LHCN-M2 (cell line): ENCODE data around the gene XRCC4. TPM values are rescaled to one million over a fixed set of nuclear protein-coding genes. Genes with fewer than 3 reads are reported as not detected.

Experiments used
- DNase-seq: peaks from one replicate; pipeline ENCODE4 v3.0.0-alpha.2; 2012; ENCODE audit warnings: low read depth
- total RNA-seq: library from RNA; depleted of rRNA; stranded (reverse); fragments of >200 nt; gene quantifications from 2 replicates; pipeline ENCODE4 v1.2.3, GENCODE V29; 2014

Gene XRCC4
- total RNA-seq, 1 experiment from 2014 or later = 14.3 TPM

- DNase-seq = no peak
Measured at GRCh38 chr5:83071286-83072051, 5.9 kb upstream of the XRCC4 start.

GRCh38 chr5:83072966-83073365 is 4.4 kb upstream of the XRCC4 start:
- no peak for DNase-seq

GRCh38 chr5:83077662-83078261 is 415 bp downstream of the XRCC4 start:
- DNase-seq = no peak

DNA sequence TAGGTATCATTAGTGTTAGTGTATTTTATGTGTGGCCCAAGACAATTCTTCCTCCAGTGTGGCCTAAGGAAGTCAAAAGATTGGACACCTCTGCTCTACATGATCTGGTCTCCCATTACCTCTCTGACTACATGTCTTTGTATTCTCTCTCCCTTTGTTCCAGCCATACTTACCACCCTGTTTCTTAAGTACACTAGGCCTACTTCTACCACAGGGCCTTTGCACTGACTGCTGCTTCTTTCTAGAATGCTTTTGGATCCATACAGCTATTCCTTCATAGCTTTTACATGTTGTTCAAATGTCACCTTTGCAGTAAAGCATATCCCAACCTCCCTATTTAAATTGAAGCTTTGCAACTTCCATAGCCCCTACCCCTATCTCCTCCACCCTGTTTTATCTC is 5.4 kb downstream of the XRCC4 start:
- DNase-seq = no peak

DNA sequence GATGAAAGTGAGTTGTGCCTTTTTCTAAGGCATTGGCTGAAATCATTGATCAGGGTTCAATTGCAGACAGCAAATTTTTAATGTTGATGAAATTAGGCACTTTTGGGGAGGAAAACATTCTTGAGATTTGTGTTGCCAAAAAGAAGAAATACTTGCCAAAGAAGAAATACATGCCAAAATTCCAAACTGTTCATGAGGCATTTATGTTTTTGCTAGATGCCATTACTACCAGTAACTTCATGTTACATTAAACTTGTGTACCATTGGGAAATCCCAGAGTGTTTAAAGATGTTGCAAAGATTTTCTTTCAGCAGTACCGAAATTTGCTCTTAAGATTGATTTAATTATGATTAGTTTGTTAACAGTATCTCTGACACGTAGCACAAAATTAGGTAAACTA is 7.0 kb downstream of the XRCC4 start:
- DNase-seq = no peak

DNA sequence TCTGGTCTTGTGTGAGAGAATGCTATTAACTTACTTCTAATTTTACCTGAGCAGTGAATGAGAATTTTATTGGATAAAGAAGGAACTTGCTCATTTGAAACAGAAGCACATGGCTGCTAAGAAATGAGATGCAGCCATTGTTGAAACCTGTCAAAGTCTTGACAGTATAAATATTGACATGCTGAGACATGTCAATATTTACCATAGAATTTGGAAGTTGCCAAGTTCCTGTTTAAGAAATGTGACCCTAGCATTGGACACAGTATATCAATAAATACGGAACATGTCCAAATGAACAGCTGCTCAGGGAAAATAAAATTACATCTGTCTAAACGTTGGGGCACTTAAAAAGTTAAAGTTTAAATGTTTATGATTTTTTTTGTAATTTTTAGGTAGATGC is 7.8 kb downstream of the XRCC4 start:
- DNase-seq = no peak

DNA sequence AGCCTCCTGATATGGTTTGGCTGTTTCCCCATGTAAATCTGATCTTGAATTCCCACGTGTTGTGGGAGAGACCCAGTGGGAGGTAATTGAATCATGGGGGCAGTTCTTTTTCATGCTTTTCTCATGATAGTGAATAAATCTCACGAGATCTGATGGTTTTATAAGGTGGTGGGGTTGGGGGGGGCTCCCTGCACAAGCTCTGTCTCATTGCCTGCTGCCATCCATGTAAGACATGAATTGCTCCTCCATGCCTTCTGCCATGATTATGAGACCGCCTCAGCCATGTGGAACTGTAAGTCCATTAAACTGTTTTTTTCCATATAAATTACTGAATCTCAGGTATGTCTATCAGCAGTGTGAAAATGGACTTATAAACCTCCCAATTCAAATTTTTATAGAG is 12.8 kb downstream of the XRCC4 start:
- no peak for DNase-seq

DNA sequence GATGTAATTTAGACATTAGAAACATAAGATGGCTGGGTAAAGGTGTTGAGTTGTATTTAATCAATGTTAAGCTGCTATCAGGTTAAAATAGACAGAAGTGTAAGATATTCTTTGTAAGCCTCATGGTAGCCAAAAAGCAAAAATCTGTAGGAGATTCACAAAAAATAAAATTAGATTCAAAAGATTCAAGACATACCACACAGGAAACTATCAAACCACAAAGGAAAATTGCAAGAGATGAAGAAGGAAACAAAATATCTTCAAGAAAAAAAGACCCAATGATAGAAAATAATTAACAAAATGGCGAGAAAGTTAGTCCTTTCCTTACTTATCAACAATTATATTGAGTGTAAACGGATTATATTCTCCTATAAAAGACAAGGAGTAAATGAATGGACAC is 15.3 kb downstream of the XRCC4 start:
- DNase-seq = no peak

DNA sequence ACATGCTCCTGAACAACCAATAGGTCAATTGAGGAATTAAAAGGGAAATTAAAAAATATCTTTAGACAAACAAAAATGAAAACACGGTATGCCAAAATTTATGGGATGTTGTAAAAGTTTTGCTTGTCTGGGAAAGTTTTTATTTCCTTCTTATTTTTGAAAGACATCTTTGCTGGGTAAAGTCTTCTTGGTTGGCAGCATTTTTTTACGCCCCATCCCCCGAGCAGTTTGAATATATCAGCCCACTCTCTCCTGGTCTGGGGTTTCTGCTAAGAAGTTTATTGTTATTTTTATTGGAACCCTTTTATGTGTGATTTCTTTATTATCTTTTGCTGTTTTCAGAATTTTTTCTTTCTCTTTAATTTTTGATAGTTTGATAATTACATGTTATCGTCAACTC is 16.3 kb downstream of the XRCC4 start:
- no peak for DNase-seq

- no peak for DNase-seq
Measured at GRCh38 chr5:83095163-83095956, 18.0 kb downstream of the XRCC4 start.

DNA sequence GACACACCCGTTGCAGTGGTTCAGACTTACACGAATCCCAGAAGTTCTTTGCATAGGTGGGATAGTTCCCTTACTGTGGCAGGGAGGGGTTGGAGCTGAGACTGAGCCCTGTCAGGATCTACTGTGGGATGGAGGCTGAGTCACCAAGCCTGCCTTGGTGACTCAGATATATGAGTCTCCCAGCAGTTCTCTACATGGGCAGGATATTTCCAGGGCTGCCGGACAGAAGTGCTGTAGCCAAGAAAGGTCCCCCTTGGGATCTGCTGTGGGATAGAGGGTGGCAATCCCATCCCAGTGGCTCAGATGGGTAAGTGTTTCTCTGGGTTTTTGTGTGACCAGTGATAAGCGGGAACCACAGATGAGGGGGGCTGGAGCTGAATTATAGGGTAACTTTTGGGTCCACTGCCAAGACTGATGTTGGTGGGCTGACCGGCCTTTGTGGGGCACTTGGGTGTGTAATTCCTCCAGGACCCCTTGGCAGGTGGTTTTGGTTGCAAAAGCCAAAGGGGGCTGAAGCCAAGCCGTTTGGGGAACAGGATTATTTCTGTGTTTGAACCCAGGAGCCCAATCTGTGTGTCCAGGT is 18.7 kb downstream of the XRCC4 start:
- peak; percentile 94 for DNase-seq

- peak; percentile 59 for DNase-seq
Measured at GRCh38 chr5:83096660-83097339, 19.5 kb downstream of the XRCC4 start.

DNA sequence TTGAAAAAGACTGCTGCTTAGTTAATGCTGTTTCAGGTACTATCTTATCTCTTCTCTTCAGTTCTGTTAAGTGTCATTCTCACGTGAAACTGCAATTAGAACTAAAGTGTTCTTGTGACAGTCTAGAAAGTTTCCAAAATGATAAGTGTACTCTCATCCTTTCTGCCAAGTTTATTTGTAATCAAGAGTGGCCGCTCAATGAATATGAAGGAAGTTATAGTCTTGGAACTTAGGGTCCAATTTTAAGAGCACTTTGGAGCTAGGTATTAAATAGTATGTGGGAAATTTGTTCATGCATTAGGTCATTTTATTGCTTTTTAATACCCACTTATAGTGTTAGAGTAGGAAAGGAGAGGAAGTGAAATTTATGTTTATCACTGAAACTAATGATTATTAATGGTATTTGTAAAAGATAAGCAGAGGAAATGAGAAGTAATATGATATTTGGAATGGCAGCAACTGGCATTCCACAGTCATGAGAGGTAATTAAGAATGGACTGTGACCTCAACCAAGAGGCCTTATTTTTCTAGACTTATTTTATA is 20.4 kb downstream of the XRCC4 start:
- peak; percentile 59 for DNase-seq

DNA sequence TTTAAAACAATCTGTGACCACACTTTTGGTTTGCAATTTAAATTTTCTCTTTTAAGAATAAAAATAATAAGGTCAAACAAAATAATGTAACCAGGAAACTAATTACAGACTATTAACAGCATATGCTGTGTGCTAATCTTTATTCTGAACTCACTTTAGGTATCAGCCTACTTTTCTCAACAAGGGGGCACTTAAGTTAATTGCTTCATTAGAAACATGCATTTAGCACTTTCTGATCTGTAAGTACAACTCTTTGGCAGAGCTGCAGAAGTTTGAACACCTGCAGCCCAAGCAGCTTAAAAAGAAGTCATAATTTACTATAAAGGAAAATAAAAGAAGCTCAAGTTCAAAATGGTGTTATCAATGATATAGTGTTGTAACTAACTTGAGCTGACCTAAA is 21.7 kb downstream of the XRCC4 start:
- no peak for DNase-seq

DNA sequence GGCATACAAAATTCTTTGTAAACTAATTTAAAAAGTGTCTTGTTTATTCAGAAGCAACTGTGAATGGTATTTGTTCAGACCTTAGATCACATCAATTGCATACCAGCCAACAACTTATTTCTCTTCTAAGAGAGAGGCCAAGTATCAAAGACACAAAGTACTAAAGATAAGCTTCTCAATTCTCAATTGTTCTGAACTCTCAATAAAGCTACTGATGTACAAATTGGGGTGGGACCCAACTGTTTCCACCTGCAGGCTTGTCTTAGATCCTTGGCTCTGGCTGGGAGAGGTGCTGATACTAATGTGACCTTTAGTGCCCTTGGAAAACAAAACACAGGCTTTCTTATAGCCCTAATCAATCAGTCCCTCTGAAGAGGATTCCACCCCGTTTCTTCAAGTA is 22.1 kb downstream of the XRCC4 start:
- no peak for DNase-seq

GRCh38 chr5:83101514-83101913 is 24.2 kb downstream of the XRCC4 start:
- DNase-seq = no peak

DNA sequence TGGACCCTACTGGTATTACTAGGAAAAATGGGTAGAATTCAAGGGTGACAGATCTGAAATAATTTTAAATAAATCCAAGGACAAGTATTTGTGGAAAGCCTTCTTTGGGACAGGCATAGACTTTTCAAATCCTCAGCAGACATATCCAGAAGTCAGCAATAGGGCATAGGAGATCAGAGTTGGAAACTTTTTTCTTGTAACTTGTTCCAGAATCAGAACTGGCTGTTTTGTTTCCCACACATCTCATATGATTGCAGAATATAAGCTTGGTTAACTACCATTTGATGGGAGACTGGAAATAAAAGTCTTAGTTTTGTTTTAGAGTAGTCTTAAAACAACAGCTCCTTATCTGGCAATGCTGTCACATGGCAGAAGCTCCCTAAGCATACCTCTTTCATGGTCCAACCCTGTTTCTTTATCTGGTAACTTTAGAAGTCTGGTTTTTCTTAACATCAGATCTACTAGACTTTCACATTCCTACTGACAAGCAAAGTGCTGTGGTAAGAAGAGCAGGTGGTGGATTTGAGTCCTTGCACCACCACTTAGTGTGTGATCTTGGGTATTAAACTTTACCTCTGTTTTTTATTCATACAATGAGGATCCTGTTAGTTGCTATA is 25.1 kb downstream of the XRCC4 start:
- DNase-seq = peak; percentile 39

- peak; percentile 15 for DNase-seq
Measured at GRCh38 chr5:83104021-83104420, 26.7 kb downstream of the XRCC4 start.

GRCh38 chr5:83107692-83108420 is 30.5 kb downstream of the XRCC4 start:
- no peak for DNase-seq

DNA sequence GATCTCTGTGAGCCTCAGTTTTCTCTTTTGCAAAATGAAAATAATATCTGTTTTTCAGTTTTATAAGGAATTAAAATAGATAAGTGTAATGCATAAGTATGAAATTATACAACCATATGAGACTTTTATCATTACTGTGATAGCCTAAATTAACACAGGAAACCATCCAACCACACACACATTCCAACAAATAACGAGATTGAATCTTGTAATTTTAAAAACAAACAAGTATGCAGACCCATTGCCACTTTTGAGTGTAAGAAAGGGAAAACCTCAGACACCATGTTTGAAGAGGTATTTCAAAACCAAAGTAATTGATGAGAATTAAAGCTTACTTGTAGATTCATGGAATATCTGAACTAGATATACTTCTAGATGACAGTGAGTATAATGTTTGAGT is 32.0 kb downstream of the XRCC4 start:
- DNase-seq = no peak
